MM.1S (cell line): ENCODE results near the gene PPP1R9A.

Experiments used
- EZH2 ChIP-seq: fragments of 300-600 bp; sonication (generic); optimal IDR thresholded peaks from 2 replicates; pipeline ENCODE3; 2017; ENCODE audit warnings: low read depth, mild to moderate bottlenecking, antibody characterized with exemption, low read length, mixed read lengths
- EZH2phosphoT487 ChIP-seq: fragments of 300-600 bp; sonication (generic); IDR thresholded peaks from 2 replicates; pipeline ENCODE4 v1.6.1; 2018; ENCODE audit warnings: antibody characterized with exemption, low read length
- TF ChIP-seq, protein P1 (sequence below): fragments of 300-600 bp; sonication (generic); IDR thresholded peaks from 2 replicates; pipeline ENCODE4 v1.5.1; 2016; ENCODE audit warnings: antibody characterized with exemption, low read length, mixed read lengths

DNA sequence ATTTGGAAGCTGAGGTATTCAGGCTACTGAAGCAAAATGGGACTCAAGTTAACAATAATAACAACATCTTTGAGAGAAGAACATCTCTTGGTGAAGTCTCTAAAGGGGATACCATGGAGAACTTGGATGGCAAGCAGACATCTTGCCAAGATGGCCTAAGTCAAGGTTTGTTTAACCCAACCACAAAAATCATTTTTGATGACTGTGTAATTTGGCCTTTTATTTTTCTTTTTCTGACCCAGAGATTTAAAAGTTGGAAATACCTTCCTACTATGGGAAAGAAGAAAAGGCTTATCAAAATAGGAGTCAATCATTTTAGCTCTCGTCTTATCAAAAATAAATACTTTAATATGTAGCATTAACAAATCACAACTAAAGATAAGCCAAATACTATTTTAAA is 344.6 kb downstream of the PPP1R9A start:
- TF ChIP-seq, protein P1, sequence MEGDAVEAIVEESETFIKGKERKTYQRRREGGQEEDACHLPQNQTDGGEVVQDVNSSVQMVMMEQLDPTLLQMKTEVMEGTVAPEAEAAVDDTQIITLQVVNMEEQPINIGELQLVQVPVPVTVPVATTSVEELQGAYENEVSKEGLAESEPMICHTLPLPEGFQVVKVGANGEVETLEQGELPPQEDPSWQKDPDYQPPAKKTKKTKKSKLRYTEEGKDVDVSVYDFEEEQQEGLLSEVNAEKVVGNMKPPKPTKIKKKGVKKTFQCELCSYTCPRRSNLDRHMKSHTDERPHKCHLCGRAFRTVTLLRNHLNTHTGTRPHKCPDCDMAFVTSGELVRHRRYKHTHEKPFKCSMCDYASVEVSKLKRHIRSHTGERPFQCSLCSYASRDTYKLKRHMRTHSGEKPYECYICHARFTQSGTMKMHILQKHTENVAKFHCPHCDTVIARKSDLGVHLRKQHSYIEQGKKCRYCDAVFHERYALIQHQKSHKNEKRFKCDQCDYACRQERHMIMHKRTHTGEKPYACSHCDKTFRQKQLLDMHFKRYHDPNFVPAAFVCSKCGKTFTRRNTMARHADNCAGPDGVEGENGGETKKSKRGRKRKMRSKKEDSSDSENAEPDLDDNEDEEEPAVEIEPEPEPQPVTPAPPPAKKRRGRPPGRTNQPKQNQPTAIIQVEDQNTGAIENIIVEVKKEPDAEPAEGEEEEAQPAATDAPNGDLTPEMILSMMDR = no peak
- no peak for TF ChIP-seq EZH2
- TF ChIP-seq EZH2phosphoT487 = no peak
